GM12873 (cell line): Measurements from ENCODE around the gene CD3G.
A peak's percentile ranks its signal among the peaks of the same experiment; 100 is the strongest.

Experiments
- TF ChIP-seq, protein P1 (sequence below): IDR thresholded peaks from 2 replicates; pipeline ENCODE4 v1.5.1; 2012; ENCODE audit warnings: low read depth, mild to moderate bottlenecking, moderate library complexity, low read length, control low read depth; ENCODE audit not compliant: insufficient read depth; ENCODE audit errors: missing control alignments

Gene CD3G

DNA sequence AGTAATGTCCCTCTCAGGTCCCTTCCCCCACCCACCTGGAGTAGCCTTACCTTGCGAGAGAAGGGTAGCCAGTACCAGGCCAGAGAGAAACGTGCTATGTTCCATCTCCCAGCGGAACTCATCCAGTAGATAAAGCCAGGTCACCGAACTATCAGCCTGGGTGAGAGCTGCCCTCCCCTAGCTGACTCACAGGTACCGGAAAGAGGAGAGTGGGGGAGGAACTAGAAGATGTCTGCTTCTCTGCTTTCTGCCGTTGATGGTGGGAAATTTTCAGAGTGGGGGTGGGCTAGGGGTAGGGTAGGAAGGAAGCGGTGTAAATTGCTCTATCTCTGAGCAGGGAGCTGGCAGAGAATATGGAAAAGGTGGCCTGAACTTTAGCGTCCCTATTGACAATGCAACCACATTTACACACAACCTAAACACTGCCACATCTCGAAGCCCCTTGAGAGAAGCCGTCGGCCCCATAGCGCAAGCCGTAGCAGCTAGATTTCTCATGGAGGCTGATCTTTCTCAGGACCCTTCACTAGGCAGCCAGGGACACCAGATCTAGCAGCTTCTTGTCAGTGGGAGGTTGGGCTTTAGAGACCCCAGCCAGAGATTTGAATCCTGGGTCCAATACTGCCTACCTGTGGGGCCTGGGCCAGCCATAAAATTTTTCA lies 1.5 kb upstream of the CD3G start, which contains the start of gene CD3D:
TSS of gene CD3D (minus strand) at position 203 of the 659 bp plus-strand sequence. CDS start at position 105, 98 bp downstream.
- TF ChIP-seq, protein P1, sequence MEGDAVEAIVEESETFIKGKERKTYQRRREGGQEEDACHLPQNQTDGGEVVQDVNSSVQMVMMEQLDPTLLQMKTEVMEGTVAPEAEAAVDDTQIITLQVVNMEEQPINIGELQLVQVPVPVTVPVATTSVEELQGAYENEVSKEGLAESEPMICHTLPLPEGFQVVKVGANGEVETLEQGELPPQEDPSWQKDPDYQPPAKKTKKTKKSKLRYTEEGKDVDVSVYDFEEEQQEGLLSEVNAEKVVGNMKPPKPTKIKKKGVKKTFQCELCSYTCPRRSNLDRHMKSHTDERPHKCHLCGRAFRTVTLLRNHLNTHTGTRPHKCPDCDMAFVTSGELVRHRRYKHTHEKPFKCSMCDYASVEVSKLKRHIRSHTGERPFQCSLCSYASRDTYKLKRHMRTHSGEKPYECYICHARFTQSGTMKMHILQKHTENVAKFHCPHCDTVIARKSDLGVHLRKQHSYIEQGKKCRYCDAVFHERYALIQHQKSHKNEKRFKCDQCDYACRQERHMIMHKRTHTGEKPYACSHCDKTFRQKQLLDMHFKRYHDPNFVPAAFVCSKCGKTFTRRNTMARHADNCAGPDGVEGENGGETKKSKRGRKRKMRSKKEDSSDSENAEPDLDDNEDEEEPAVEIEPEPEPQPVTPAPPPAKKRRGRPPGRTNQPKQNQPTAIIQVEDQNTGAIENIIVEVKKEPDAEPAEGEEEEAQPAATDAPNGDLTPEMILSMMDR = no peak

DNA sequence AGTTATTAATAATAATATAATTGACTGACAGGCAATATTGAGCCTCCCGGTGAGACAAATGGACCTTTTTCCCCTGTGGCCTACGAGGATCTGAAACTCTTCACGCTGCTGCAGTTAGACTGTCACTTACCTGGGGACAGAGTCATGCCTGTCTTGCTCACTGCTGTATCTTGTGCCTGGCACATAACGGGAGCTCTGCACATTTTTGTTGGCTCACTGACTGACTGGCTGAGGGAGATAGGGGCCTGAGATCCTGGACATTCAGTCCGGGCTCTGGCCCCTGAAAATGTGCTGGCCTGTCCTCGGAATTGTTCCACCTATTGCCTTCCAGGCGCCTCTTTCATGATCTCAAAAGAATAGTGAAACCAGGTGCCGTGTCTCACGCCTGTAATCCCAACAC lies 896 bp upstream of the CD3G start:
- TF ChIP-seq, protein P1 = no peak

DNA sequence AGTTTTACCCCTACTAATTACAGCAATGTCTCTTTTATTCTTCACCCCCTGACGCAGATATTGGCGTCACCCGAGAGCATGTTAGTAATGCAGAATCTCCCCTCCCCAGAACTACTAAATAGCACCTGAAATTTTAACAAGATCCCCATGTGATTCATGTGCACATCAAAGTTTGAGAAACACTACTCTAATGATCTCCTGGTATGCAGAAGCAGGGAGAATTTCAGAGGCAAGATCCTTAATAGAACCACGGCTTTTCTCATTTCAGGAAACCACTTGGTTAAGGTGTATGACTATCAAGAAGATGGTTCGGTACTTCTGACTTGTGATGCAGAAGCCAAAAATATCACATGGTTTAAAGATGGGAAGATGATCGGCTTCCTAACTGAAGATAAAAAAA lies 5.3 kb downstream of the CD3G start:
- TF ChIP-seq, protein P1 = no peak

DNA sequence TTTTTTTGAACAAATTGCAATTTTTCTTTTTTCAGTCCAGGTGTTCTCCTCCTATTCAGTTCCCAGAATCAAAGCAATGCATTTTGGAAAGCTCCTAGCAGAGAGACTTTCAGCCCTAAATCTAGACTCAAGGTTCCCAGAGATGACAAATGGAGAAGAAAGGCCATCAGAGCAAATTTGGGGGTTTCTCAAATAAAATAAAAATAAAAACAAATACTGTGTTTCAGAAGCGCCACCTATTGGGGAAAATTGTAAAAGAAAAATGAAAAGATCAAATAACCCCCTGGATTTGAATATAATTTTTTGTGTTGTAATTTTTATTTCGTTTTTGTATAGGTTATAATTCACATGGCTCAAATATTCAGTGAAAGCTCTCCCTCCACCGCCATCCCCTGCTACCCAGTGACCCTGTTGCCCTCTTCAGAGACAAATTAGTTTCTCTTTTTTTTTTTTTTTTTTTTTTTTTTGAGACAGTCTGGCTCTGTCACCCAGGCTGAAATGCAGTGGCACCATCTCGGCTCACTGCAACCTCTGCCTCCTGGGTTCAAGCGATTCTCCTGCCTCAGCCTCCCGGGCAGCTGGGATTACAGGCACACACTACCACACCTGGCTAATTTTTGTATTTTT lies 9.1 kb downstream of the CD3G start:
- TF ChIP-seq, protein P1 = peak; percentile 35

DNA sequence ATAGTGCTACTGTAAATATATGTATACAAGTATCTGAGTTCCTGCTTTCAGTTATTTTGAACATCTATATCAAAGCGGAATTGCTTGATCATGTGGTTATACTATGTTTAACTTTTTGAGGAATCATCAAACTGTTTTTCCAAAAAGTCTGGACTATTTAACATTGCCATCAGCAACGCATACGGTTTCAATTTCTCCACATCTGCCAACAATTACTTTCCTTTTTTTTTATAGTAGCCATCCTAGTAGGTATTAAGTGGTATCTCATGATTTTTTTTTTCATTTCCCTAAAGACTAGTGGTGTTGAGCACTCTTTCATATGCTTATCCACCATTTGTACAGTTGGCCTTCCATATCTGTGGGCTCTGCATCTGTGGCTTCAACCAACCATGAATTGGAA lies 13.9 kb downstream of the CD3G start:
- TF ChIP-seq, protein P1 = no peak

DNA sequence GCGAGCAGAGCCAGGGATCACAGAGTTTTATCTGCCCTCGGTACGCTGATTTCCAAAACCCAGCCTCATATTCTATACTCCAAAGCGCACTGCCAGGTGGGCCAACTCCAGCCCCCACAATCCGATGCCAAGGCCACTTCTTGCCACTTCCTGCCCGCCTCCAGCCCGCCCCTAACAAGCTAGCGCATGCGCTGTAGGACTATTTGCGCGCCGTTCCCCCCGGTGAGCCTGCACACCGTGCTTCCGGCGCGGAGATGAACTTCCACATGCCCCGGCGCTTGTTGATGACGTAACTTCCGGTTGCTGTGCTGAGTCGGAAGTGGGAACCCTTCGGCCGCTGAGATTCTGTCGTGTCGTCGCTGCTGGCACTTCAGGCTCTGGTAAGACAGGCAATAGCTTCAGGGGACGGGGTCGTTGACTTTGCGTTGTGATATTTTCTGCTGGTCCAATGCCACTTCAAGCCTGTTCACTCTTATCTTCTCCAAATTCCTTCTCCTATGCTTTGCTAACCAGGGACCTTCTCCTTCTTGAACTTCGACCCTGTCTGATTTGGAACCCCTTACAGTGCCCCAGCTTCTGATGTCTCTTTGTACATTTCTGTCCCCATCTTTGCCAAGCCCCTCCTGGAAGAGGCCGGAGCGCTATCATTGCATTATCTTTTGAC lies 15.3 kb downstream of the CD3G start, which contains the start of gene UBE4A:
TSS of gene UBE4A (plus strand) at position 306 of the 664 bp plus-strand sequence. CDS start 5,481 bp downstream, outside the sequence.
- TF ChIP-seq, protein P1 = no peak

DNA sequence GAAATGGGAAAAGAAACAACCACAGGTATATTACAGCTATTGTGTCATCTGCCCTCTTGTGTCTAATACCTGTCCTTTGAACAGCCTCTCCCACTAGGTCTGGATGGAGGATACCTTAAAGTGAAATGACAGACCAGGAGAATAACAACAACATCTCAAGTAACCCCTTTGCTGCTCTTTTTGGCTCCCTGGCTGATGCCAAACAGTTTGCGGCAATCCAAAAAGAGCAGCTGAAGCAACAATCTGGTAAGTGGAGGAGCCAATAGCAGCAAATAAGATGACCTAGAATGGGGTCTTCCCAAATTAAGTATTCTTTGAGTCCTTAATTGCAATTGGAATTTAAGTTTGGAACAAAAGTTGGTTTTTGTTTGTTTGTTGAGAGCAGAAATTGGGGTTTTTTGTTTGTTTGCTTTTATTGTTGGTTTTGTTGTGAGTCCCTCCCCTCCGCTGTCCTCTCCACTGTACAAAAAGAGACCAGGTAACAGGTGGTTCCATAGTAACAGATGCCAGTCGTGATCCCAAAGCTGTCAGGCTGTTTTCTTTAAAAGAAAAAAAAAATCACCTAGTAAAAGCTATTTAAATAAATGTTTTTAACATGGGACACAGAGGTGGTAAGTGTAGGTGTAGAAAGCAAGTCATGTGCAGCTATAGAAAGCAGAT lies 20.9 kb downstream of the CD3G start:
- TF ChIP-seq, protein P1 = no peak
